GM10248 (cell line): Measurements from ENCODE around the gene EHBP1.

Experiments used
- CTCF ChIA-PET: fragments of 300-600 bp; sonication (Branson Sonifier 250); formaldehyde crosslinking; extraction: SDS; loops from one replicate; lab custom pipeline; 2021; ENCODE audit warnings: antibody characterized with exemption; lab: Yijun Ruan, JAX
- POLR2A ChIA-PET: fragments of 350-650 bp; sonication (Branson Sonifier 250); formaldehyde crosslinking; extraction: SDS; loops from one replicate; lab custom pipeline; 2020; ENCODE audit warnings: antibody characterized with exemption; lab: Yijun Ruan, JAX
- DNase-seq: peaks from one replicate; pipeline ENCODE4 v3.0.0; 2012; ENCODE audit errors: extremely low spot score
- TF ChIP-seq, protein P1 (sequence below): IDR thresholded peaks from 2 replicates; pipeline ENCODE4 v1.5.1; 2012; ENCODE audit warnings: mild to moderate bottlenecking, low read depth; ENCODE audit errors: extremely low read depth, missing control alignments, control extremely low read depth

EHBP1 gene

DNA sequence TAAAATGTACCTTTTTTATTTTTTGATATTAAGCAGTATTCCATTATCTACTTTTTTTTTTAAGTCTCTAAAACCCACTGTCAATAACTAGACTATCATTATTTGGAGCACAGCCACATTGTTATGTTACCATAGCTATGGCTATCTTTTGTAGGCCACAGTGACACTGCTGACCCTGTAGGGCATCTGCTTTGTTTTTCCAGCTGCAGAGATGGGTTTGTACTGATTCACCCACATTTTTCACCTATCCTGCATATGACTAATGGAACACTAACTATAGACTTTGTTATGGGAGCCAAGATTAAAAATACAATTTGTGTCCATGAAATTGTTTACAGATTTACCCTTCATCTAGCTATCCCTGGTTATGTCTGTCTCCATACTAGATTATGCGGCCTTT, 323.5 kb downstream of the EHBP1 start:
- TF ChIP-seq, protein P1, sequence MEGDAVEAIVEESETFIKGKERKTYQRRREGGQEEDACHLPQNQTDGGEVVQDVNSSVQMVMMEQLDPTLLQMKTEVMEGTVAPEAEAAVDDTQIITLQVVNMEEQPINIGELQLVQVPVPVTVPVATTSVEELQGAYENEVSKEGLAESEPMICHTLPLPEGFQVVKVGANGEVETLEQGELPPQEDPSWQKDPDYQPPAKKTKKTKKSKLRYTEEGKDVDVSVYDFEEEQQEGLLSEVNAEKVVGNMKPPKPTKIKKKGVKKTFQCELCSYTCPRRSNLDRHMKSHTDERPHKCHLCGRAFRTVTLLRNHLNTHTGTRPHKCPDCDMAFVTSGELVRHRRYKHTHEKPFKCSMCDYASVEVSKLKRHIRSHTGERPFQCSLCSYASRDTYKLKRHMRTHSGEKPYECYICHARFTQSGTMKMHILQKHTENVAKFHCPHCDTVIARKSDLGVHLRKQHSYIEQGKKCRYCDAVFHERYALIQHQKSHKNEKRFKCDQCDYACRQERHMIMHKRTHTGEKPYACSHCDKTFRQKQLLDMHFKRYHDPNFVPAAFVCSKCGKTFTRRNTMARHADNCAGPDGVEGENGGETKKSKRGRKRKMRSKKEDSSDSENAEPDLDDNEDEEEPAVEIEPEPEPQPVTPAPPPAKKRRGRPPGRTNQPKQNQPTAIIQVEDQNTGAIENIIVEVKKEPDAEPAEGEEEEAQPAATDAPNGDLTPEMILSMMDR = no peak
- ChIA-PET CTCF (interaction anchor here (1.0 to 1.2 kb wide), 2 partner anchors 30 to 70 kb away, joined by 3 read pairs; no protein-coding TSS in a partner anchor), POLR2A (no interaction called here)
- DNase-seq = no peak

DNA sequence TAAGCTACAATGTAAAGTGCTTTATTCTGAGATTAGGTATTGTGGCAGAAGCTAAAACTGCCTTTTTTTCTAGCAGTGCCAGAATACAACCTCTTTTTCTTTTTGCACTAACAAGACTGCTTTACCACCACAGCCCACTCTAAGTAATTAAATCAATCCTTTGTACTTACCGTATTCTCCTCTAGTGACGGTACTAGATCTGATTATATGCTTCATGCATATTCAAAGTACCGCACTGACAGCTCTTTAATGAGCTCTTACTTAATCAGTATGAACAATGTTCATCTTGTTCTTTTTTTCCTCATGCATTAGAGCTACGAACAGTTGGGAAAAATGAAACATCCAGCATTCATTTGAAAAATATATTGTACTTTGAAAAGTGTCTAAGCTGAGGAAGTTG, 329.0 kb downstream of the EHBP1 start:
- ChIA-PET POLR2A (no interaction called here), CTCF (interaction anchor here (0.9 to 1.8 kb wide), 3 partner anchors 10 to 23 kb away, joined by 3 to 8 read pairs (median 6); no protein-coding TSS in a partner anchor)
- TF ChIP-seq, protein P1 = no peak
- DNase-seq = no peak

DNA sequence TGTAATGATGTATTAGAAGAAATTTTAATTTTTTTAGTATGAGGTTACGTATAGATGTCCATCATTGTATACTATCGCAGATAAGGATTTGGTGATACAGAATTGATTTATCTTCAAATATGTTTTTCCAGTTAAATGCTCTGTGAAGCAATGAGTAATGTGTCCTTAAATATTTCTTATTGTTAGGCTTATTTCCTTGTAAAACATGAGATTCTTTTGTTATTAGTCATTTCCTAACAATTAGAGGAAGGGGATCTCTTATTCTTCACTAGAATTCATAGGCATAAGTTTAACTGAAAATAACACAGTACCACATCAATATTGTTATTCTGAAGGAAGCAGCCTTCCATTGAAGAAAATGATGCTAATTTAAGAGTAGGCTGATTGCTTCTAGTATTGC, 329.7 kb downstream of the EHBP1 start:
- DNase-seq = no peak
- TF ChIP-seq, protein P1 = no peak
- CTCF ChIA-PET = interaction anchor here (0.9 to 2.0 kb wide), 4 partner anchors 8 to 24 kb away, joined by 3 to 8 read pairs (median 5); no protein-coding TSS in a partner anchor
- POLR2A ChIA-PET = no interaction called here

DNA sequence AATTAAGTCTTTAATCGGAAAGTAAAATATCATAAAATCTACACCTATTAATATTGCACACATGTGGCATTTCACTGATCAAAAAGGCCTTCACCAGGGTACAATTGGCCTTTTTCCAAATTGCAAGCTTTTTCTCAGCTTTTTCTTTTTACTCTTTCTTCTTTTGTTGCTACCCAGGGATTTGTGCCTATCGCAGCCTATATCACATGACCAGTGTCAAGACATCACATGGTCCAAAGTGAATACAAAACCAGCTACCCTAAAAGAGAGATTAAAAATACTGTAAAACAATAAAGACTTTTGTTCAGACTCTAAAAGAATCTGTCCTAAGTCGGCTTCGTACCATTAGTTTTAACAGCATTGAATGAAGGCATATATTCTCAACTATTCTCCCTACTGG, 330.1 kb downstream of the EHBP1 start:
- ChIA-PET CTCF (interaction anchor here (0.7 to 2.0 kb wide), 3 partner anchors 9 to 20 kb away, joined by 3 to 8 read pairs (median 4); no protein-coding TSS in a partner anchor), POLR2A (no interaction called here)
- no peak for DNase-seq
- TF ChIP-seq, protein P1 = no peak

DNA sequence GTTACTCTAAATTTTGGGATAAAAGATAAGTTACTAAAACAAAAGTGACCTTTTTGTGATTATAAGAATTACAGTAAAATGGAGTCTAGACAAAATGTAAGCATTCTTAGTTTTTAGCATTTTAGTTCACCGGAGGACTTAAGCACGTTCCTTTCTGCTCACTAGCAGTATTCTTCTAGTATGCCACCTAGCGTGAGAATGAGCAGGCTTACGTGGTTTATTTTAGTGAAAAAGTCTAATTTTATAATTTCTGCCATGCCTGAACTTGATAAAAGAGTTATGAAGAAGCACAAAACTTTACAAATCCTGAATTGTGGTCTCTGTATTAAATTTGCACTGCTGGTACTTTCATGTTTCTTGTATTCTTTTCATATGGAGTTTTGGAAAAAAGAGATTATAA, 332.5 kb downstream of the EHBP1 start:
- DNase-seq = no peak
- ChIA-PET CTCF (no interaction called here), POLR2A (no interaction called here)
- TF ChIP-seq, protein P1 = no peak

GRCh38 chr2:63040586-63040985, 335.1 kb downstream of the EHBP1 start:
- CTCF ChIA-PET = interaction anchor here (1.3 kb wide), 1 partner anchor 253 kb away, joined by 3 read pairs; no protein-coding TSS in a partner anchor
- TF ChIP-seq, protein P1 = no peak
- POLR2A ChIA-PET = no interaction called here
- DNase-seq = no peak
